ENCODE data around the gene SLC39A13. TPM values are rescaled to one million over a fixed set of nuclear protein-coding genes. Genes with fewer than 3 reads are reported as not detected.

Gene SLC39A13
- total RNA-seq, 1 donor from 2014 or later = 31.0 TPM

DNA sequence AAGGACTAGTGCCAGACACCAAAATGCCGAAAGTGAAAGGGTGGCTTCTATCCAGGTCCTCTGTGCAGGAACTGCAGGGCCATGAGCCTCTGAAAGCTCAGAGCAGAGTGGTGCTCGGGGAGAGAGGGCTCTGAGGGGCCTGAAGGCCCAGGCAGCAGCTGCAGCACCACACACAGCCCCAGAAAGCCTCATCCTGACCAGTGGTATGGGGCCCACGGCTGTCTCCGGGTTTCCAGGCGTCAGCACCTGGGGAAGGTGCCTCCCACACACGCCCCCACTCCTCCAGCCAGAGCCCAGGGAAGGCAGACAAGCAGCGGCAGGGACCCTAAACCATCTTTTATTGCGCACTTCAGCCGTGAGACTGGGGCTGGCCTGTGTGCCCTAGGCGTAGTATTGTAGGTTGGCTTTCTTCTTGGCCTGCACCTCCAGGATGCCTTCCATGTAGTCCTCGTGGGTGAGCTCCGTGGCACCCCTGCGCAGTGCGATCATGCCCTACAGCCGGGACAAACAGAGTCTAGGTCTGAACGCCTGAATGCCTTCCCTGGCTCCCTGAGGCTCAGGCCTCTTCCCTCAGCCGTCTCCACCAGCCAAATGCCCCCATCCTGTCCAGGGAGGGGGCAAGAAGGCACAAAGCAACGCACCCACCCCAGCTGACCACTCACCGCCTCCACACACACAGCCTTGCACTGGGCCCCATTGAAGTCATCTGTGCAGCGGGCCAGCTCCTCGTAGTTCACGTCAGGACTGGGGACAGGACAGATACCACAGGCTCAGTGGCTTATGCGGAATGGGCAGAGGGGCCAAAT is 10.3 kb downstream of the SLC39A13 start:
- intact Hi-C loops (cut with micrococcal nuclease) = no loop called here

DNA sequence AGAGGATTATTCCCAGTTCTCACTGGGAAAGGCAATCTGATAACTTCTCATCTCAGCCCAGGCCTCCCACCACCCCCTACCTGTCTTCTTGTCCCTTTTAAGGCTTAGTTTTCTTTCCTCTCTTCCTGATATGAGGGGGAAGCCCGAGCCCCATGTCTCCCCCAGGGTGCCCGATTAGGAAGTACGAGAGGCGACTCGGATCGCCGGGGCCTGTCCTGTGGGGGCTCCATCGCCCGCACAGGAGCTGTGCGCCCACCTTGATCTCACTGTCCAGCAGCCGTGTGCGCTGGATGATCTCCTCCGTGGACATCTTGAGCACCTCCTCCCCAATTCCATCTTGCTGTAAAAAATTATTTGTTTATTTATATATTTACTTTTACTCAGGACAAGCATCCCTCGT is 17.2 kb downstream of the SLC39A13 start:
- intact Hi-C loops (cut with micrococcal nuclease) = loop anchor here (1.0 to 5.0 kb wide), 21 partner anchors 13 to 1313 kb away; partner anchors contain the start of genes ACP2, AGBL2, ARHGAP1 and ATG13

DNA sequence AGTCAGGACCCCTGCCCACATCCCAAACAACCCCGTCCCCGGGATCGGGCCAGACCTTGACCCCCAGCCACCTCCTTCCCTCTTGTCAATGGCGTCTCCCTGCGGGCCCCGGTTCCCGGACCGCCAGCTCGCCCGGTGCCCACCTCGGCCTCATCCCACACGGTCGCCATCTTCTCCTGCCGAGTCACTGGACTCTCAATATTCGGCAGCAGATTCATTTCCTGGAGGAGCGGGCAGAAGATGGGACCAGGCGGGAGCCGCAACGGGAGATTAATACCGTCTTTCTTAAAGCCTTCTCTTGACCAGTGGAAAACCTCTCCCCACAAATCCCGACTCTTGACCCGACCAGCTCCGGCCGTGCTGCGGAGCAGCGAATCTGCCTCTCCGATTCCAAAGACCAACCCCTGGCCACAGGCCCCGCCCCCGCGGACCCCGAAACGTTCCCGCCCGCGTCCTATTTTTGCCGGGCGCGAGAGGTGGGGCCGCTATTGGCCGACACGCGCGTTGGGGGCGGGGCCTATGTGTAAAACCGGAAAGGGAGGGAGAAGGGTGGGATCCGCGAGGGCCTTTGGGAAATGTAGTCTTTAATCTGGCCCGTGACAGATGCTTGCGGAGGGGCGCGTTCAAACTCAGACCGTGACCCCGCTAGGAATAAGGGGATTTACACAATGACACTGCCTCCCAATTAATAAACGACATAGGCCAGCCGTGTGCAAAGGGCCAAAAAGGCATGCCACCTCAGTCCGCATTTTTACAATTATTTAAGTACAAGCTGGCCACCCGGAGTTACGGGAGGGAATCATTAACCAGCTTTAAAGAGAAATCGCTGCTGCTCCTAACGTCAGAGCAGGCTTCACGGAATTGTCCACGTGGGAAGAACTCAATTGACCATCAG is 17.9 kb downstream of the SLC39A13 start, which contains the start of gene PSMC3:
Gene PSMC3, minus strand, starts transcription at position 378 of the 895 bp plus-strand sequence. Its CDS starts 160 bp downstream, at position 218.
- intact Hi-C loops (cut with micrococcal nuclease) = loop anchor here (1.0 to 5.0 kb wide), 21 partner anchors 14 to 1314 kb away; partner anchors contain the start of genes ACP2, AGBL2, ARHGAP1 and ATG13

DNA sequence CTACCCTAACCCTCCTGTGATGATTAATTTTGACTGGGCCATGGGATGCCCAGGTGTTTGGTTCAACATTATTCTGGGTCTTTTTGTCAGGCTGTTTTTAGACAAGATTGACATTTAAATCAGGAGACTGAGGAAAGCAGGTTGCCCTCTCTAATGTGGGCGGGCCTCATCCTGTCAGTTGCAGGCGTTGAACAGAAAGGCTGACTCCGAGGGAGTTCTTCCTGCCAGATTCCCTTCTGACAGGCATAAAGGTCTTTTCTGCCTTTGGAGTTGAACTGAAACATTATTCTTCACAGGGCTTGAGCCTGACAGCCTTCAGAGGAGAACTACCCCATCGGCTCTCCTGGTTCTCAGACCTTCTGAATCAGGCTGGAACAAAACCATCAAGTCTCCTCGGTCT is 22.1 kb downstream of the SLC39A13 start:
- intact Hi-C loops (cut with micrococcal nuclease) = no loop called here

DNA sequence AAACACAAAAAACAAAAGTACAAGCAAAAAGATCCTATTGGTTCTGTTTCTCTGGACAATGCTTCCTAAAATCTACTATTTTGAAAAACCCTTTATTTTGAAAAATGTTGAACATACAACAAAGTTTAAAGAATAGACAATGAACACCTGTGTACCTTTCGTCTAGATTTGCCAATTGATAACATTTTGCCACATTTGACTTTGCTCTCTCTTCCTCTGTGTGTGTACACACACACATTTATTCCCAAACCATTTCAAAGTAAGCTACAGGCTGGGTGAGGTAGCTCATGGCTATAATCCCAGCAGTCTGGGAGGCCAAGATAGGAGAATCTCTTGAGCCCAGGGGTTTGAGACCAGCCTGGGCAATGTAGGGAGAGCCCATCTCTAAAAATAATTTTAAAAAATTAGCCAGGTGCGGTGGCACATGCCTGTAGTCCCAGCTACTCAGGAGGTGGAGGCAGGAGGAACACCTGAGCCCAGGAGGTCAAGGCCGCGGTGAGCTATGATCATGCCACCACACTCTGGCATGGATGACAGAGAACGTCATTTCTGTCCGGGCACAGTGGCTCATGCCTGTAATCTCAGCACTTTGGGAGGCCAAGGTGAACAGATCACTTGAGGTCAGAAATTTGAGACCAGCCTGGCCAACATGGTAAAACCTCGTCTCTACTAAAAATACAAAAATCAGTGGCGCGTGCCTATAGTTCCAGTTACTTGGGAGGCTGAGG is 23.1 kb downstream of the SLC39A13 start:
- intact Hi-C loops (cut with micrococcal nuclease) = no loop called here

DNA sequence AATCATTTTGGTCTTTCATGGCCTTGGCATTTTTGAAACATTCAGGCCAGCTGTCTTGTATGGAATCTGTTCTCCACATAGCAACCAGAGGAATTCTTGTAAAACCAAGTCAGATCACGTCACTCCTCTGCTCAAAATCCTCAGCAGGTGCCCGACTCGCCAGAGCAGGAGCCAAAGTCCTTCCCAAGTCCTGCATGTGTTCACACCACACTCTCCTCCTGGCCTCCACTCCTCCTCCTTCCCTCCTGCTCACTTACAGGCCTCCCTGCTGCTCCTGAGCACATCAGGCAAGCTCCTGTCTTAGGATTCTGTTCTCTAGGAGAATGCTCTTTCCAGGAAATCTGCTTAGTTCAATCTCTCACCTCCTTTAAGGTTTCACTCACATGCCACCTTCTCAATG is 24.8 kb downstream of the SLC39A13 start:
- intact Hi-C loops (cut with micrococcal nuclease) = no loop called here

DNA sequence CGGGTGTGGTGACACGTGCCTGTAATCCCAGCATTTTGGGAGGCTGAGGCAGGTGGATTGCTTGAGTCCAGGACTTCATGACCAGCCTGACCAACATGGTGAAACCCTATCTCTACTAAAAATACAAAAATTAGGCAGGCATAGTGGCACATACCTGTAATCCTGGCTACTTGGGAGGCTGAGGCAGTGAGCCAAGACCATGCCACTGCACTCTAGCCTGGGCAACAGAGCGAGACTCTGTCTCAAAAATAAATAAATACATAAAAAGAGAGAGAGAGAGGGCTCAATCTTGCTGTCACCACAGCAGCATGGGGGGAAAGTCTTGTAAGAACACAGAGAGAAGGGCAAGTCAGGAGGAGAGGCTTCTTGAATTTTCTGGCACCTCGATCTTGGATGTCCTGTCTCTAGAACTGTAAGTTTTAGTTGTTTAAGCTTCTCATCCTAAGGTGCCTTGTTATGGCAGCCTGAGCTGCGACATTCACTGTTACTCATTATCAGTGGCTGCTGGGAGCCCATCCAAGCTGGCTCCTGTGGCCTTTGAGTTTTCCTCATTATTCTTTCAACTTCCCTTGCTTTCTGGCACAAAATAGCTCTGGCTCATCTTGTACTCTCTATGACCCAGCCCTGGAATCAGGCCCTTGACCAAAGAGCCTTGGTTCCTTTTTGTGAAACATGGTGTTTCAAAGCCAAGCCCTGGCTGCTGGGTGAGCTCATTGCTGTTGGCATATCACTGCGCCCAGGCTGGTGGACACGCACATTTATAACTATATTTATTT is 25.8 kb downstream of the SLC39A13 start:
- intact Hi-C loops (cut with micrococcal nuclease) = no loop called here

DNA sequence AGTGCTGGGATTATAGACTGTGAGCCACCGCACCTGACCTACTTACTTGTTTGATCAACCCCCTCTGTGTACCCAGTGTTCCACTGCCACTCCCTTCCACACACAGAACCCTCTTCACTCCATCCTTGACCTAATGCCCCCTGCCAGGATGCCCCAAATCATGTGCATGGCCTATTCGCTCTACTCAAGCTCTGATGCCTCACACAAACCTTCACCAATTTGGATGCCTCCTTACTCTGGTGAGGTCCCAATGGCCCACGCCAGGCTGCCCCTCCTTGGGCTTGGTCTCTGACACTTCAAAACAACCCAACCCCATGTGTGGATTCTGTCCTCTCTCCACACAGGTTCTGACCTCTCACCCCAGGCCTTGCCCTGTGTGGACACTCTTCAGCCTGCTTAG is 27.3 kb downstream of the SLC39A13 start:
- intact Hi-C loops (cut with micrococcal nuclease) = no loop called here

DNA sequence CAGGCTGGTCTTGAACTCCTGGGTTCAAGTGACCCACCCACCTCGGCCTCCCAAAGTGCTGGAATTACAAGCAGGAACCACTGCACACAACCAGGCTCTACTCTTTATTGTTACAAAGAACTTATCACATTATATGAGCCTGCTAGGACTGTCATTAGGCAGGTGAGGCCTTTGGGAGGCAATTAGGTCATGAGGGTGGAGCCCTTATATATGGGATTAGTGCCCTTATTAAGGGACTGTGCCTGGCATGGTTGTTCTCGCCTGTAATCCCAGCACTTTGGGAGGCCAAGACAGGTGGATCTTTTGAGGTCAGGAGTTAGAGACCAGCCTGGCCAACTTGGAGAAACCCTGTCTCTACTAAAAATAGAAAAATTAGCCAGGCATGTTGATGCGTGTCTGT is 28.3 kb downstream of the SLC39A13 start:
- intact Hi-C loops (cut with micrococcal nuclease) = no loop called here

DNA sequence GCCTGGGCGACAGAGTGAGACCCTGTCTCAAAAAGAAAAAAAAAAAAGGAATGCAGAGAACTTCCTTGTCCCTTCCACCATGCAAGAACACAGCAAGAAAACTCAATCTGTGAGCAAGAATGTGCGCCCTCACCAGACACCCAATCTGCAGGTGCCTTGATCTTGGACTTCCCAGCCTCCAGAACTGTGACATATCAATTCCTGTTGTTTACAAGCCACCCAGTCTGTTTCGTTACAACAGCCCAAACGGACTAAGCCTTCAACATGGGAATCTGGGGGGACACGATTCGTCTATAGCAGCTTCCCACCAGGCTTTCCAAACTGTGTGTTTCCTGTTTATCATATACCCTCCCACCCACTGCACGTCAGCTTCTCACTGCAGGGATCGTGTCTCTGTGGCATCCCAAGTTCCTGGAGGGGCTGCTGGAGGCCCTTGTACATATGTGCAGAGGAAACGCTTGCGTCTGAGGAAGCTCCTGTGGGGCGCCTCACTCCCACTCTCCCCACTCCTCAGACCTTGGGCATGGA is 28.9 kb downstream of the SLC39A13 start:
- intact Hi-C loops (cut with micrococcal nuclease) = no loop called here

DNA sequence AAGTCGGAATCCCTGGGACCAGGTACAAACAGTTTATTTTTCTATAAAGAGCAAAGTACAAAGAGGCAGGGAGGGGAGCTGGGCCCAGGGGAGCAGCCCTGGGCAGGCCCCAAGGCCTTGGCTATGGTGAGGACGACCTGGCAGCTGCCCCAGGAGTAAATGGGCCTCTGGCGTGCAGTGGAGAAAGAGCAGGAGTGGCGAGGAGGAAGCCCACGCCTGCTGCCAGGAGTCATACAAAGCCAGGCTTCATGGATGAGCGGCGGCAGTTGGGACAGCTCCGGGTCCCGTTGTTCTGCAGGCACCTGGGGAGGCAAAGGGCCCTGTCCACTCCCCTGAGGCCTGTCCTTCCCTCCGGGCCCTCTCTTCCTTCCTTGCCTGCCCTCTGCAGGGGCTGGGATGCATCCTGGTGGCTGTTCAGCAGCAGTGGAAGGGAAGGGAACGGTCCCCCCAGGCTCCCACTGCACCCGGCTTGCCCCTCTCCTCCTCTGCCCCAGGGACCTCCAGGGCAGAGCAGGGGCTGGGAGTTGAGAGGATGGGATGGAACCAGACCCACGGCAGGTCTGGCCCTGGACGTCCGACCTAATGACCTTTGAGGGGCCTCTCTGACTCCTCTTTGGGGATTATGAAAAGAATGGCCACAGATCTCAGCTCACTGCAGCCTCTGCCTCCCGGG is 29.5 kb downstream of the SLC39A13 start:
- intact Hi-C loops (cut with micrococcal nuclease) = no loop called here

DNA sequence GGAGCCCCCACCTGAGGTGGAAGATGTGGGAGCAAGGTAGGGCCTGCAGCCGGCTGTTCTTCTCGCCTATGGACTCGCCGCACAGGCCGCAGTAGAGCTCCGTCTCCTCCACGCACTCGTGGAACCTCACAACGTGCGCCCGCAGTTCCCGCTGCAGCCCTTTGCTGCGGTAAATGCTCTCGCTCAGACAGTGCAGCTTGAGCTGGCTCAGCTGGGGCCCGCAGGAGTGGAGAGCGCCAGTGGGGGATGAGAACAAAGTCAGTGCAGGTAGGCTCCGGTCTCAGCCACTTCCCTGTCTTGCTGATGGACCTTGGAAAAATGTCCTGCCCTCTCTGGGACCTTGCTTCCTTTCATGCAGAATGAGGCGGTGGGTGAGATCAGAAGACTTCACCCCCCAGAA is 30.3 kb downstream of the SLC39A13 start:
- intact Hi-C loops (cut with micrococcal nuclease) = no loop called here

DNA sequence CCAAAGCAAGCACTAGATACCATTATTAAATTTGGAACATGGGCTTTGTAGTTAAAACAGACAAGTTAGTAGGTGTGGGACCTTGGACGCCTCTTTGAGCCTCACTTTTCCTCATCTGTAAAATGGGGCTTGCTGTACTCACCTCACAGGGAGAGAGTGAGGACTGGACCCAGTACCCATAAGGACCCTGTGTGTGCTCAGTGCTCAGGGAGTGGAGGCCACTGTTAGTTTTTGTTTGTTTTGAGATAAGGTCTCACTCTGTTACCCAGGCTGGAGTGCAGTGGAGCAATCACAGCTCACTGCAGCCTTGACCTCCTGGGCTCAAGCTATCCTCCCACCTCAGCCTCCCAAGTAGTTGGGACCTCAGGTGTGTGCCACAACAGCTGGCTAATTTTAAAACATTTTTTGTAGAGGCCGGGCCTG is 31.7 kb downstream of the SLC39A13 start:
- intact Hi-C loops (cut with micrococcal nuclease) = no loop called here

DNA sequence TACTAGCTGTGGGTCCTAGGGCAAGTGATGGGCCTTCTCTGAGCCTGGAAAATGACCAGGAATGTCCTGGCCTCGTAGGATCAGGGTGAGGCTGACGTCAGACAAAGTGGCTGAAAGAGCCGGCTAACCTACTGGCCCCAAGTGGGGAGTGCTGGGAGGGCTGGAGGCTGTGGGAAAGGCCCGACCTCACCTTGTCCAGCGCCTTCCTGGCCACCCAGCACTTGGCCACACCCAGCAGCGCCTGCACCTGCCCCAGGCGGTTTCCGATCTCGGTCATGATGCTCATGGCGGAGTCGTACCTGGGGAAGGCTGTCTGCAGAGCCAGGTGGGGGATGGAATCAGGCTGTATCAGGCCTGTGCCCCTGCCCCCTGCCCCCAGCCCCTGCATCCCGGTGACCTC is 33.0 kb downstream of the SLC39A13 start:
- intact Hi-C loops (cut with micrococcal nuclease) = no loop called here

DNA sequence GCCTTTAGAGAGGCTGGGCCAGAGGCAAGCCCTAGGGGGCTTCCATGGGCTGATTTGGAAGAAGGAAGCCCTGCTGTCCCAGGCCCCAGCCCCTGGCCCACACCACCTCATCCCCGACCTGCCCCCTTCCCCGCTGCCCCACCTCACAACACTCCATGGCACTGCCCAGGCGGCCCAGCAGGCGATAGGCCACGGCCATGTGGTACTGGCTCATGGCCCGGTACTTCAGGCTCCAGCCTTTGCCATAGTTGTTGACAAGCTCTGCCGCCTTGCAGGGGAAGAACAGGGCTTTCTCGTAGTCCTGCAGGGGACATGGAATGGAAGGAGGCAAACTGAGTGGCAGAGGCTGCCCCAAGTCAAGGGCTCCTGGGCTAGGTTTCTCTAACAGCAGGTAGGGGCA is 34.1 kb downstream of the SLC39A13 start:
- intact Hi-C loops (cut with micrococcal nuclease) = no loop called here

DNA sequence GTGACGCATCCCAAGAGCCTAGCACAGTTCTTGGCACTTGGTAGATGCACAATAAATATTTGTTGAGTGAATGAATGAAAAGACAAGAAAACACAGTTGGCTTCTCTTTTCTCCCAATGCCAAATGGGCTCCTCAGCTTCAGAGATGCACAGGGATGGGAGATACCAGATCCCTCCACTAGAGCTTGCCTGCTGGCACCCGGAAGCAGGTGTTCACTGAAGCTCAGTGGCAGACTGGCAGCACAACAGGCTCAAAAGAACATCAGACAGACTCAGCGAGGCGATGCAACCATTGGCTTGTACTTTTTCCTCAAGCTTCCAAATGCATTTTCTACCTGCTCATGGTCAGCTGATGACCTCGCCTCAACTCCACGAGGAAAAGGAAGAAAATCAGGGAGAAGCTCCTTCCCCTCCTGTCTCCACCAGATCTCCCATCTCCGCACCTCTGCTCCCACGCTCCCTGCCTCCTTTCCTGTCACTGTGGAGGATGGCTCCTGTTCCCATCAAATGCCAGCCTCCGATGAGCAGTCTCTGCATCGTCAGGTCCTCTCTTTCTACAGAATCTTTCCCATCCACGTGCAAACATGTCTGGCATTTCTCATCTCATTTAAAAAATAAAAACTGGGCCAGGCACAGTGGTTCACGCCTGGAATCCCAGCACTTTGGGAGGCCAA is 34.8 kb downstream of the SLC39A13 start:
- intact Hi-C loops (cut with micrococcal nuclease) = no loop called here

DNA sequence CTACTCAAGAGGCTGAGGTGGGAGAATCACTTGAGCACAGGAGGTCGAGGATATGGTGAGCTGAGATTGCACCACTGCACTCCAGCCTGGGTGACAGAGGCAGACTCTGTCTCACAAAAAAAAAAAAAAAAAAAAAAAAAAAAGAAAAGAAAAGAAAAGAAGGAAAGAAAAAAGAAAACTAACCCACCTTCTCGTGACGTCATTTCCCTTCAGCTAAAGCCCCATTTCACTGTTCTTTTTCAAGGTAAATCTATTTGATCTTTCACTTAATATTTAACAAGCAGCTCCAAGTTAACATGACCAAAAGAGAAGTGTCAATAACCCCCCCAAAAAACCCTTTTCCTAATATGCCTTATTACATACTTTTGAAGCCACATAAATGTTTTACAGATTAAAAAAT is 35.4 kb downstream of the SLC39A13 start:
- intact Hi-C loops (cut with micrococcal nuclease) = no loop called here

DNA sequence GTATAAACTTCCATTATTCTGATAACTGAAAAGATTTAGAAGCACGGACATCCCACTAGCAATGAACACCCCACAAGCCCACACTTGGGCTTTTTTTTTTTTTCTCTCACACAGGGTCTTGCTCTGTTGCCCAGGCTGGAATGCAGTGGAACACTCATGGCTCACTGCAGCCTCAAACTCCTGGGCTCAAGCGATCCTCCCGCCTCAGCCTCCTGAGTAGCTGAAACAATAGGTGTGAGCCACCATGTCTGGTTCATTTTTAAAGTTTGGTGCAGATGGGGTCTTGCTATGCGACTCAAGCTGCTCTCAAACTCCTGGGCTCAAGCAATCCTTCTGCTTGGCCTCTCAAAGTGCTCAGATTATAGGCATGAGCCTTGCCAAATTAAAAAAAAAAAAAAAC is 37.5 kb downstream of the SLC39A13 start:
- intact Hi-C loops (cut with micrococcal nuclease) = no loop called here

DNA sequence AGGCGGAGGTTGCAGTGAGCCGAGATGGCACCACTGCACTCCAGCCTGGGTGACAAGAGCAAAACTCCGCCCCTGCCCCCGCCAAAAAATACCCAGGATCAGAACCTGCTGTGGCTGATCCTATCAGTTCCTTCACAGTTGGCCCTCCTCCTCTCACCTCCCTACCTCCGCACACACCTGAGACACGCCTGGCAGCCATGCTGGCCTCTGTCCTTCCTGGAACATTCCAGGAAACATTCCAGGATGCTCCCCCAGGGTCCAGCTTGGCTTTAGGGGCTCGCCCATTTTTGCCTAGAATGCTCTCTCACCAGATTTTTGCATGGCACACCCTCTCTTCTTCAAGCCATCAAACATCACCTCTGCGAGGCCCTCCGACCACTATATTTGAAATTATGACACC is 38.4 kb downstream of the SLC39A13 start:
- intact Hi-C loops (cut with micrococcal nuclease) = no loop called here

Measured in T-helper 1 cell treated with Interleukin-12 subunit alpha and Interleukin-12 subunit beta and Interleukin-4 antibody, amounts not matched to agents 30 ng/mL and 1 ng/mL, for 36 hours (primary cell).